Measurements from ENCODE around the gene BTBD8. TPM values are rescaled to one million over a fixed set of nuclear protein-coding genes. Genes with fewer than 3 reads are reported as not detected.

The BTBD8 gene
- total RNA-seq (2014; rRNA removed; shearing (Covaris generic)), result 1.6 and 2.3 TPM in 2 replicates

DNA sequence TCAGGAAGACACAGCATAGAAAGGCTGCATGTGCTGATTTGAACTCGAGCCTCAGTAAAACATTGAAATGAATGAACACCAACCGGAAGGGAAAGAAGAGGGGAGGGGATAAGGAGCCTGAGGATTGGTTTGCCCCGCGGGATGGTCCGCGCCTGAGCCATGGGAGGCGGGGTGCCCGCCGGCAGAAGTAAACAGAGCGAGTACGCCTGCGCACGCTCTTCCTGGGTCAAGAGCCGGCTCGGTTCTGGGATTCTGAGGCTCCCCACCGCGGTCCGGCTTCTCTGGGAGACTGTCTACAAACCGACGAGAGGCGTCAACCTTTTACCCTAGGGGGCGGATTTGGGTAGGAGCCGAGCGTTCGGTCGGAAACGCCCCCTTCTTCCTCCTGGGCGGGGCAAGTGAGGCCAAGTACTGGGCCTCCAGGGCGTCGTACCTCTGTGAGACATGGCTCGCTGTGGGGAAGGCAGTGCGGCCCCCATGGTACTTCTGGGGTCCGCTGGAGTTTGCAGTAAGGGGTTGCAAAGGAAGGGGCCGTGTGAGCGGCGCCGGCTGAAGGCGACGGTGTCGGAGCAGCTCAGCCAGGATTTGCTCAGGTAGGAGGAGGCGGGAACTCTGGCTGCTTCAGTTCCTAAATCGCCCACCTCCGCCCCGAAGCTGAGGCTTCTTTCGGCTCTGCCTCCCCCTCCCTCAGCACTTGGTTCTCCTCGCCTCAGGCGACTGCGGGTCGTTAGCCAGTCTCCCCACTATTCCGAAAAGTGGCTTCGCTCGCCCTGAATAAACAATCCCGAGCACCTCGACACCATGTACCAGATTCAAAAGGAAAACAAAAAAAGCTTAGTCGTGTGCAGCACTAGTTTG is at the start of gene BTBD8:
Gene BTBD8 (plus strand): TSS at position 218 of the 858 bp plus-strand sequence. CDS start 227 bp downstream, at position 445.

DNA sequence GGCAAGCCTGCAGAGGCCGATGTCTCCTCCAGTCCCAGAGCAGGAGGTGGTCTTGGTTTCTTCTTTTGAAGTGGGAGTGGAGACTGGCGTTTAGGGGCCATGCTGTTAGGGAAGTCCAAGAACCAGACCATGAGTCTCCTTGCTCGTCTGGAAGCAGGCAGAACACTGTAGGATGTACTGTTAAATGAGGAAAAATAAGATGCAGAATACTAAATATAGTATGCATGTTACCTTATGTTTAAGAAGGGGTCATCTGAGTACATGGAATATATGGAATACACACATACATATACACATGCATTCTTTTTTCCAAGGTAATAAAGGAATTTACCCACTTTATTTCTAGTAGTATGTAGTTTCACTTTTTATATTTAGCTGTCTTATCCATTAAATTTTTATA is 4.8 kb upstream of the BTBD8 start, which contains the start of gene SETSIP:
Gene SETSIP (minus strand): TSS at position 101 of the 400 bp plus-strand sequence. CDS start 0 bp downstream, at position 101.

DNA sequence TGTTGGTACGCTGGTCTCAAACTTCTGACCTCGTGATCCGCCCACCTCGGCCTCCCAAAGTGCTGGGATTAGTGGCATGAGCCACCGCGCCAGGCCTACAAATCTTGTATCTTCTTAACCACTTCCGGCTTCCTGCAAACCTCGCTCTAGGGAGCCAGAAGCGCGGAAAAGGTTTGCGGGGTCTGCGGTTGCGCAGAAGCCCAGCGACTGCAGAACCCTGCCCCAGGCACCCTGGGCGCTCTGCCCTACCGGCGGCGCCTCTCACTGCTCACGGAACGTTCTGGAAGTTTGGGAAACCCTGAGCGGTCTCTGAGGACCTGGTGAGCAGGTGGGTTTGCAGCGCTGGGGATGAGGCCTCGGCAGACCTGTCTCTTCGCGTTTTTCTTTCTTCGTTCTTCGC is 137.6 kb downstream of the BTBD8 start, which contains the start of gene C1orf146:
Gene C1orf146 (plus strand): TSS at position 195 of the 400 bp plus-strand sequence. CDS start 13,506 bp downstream, outside the sequence.

Other genes starting within 250 kb of the BTBD8 start
- gene TGFBR3, start 194.2 kb upstream of the BTBD8 start, total RNA-seq (2014; rRNA removed; shearing (Covaris generic)), result 0.56 and 0.72 TPM in 2 replicates
- not detected in 2 replicates for gene BRDT, start 130.9 kb upstream of the BTBD8 start, total RNA-seq (2014; rRNA removed; shearing (Covaris generic))
- 6.6 and 6.7 TPM in 2 replicates for gene EPHX4, start 50.4 kb upstream of the BTBD8 start, total RNA-seq (2014; rRNA removed; shearing (Covaris generic))
- 0.15 and 0.48 TPM in 2 replicates for gene SETSIP, start 4.9 kb upstream of the BTBD8 start, total RNA-seq (2014; rRNA removed; shearing (Covaris generic))
- gene C1orf146, start 137.6 kb downstream of the BTBD8 start, total RNA-seq (2014; rRNA removed; shearing (Covaris generic)), result not detected in 2 replicates
- 6.5 and 8.4 TPM in 2 replicates for gene GLMN, start 218.6 kb downstream of the BTBD8 start, total RNA-seq (2014; rRNA removed; shearing (Covaris generic))
- 2.8 and 7.2 TPM in 2 replicates for gene RPAP2, start 218.7 kb downstream of the BTBD8 start, total RNA-seq (2014; rRNA removed; shearing (Covaris generic))

All from A375 (cell line).